Mucosa of gallbladder (tissue), 1 donor: Measurements from ENCODE around the gene FBN2. TPM values are rescaled to one million over a fixed set of nuclear protein-coding genes. Genes with fewer than 3 reads are reported as not detected.

ENCODE experiments used
- DNase-seq: peaks from one replicate; pipeline ENCODE4 v3.0.0-alpha.2; 2020; ENCODE audit warnings: low spot score
- total RNA-seq: library from RNA; stranded (reverse); gene quantifications from one replicate; pipeline ENCODE4 v1.2.1, GENCODE V29; 2021
- donor health status: DM: no; HTN: no; CAD: no.

FBN2 gene
- 3.5 TPM for total RNA-seq

DNA sequence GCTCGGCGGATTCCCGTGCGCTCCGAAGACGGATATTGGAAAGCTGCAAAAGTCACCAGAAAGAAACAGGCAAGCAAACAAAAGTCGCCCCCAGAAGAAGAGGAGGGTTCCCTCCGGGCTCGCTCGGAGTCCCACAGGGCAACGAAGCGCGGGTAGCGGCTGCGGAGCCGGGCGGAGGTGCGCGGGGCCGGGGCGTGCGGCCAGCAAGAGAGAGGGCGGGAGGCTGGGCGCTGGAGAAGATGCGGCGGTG lies at the start of gene FBN2:
Gene FBN2, minus strand, starts transcription at position 246 of the 250 bp plus-strand sequence. CDS start 642 bp downstream, outside the sequence.
- DNase-seq = no peak

DNA sequence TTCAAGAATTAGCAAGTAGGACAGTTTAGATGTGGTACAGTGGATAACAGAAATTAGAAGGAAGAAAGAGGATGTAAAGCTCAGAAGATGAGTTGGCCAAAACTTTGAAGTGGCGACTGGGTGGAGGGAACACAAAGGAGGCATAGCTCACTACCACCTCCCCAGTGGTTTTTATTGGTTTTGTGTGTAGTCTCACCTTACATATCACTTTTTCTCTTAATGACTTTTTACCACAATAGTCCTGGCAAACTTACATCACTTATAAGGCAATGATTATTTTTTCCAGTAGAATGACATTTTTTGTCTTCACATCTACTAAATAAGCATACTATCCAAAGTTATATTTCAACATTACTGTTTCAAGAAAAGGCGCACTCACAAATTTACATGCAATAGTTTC lies 49.2 kb upstream of the FBN2 start:
- DNase-seq = no peak

DNA sequence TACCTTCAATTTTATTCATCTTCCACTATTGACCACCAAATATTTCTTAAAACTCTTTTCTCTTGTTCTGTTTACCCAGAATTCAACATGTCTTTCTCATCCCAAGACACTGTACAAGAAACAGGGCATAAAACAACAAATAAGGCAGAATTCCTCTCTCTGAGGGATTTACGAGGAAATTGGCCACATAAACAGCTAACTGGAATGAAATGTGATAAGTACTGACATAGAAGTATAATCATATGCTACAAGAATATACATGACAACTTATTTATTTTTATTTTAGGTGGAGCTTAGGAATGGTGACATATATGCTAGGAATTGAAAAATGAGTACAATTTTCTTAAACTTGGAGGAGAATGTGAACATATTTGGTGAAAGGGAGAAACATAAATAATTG lies 48.8 kb upstream of the FBN2 start:
- no peak for DNase-seq

DNA sequence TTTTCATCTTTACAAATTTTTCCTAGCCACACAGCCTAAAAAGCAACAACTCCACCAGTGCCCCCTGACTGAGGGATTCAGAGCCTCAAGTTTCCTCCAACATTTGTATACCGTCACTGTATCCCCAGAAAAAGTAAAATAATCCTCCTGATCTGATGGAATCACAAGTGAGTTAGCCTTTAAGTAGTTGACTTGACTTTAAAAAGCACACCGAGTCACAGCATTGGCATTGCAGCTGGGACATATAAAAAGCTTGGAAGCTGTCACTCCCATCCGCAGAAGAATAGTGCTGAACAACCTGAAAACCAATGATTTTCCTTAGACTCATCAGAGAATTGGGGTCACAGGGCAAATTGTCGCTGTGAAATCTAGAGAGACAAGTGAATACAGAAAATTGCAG lies 41.6 kb upstream of the FBN2 start:
- no peak for DNase-seq

DNA sequence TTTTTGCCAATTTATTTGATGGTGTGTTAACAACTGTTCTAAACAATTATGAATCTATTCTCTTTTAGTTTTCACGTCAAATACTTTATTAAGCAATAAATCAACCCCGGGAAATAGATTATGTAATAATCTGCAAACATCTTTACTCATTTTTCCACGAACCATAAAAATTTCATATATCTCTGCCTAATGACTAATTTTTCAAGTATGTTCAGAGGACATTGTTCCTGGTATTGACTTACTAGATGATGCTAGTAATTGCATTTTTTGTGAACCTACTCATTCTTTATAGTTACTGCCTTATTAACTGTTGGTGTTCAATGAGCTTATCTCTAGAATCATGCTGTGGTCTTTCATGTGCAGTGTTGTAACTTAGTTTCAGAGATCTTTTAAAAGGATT lies 41.0 kb upstream of the FBN2 start:
- DNase-seq = no peak

DNA sequence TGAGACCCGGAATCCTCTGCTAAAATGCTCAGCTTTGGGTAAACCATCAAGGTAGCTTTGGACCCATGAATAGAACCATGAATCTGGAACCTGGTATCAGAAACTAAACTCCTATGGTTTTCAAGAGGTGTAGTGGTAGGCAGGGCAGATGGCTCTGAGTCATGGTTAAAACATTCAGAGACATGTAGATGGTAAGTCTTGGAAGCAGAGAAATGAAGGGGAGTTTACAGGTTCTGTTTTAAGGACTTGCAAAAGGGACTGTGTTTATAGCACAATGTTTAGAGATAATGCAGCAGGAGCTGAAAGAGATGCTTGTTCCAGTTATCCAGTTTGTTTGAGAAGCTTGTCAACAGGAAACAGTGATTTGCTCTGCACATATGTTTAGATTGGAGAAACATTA lies 36.0 kb upstream of the FBN2 start:
- no peak for DNase-seq

DNA sequence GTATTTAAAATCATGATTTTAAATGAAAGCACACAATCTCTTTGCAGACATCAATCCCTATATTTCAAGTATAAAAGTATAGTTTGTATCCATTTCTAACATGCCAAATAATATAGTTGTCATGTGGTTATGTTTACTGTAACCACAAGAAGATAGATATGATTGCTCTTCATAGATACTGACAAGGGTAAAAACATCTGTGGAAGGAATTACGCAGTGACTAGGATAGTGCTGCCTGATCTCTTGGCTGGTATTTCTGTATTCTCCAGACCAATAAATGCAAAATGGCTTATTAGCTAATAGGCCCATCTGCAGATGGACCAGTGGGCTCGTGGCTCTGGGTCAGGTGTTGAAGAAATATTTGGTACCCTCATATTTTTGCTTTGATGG lies 34.9 kb upstream of the FBN2 start:
- DNase-seq = no peak

DNA sequence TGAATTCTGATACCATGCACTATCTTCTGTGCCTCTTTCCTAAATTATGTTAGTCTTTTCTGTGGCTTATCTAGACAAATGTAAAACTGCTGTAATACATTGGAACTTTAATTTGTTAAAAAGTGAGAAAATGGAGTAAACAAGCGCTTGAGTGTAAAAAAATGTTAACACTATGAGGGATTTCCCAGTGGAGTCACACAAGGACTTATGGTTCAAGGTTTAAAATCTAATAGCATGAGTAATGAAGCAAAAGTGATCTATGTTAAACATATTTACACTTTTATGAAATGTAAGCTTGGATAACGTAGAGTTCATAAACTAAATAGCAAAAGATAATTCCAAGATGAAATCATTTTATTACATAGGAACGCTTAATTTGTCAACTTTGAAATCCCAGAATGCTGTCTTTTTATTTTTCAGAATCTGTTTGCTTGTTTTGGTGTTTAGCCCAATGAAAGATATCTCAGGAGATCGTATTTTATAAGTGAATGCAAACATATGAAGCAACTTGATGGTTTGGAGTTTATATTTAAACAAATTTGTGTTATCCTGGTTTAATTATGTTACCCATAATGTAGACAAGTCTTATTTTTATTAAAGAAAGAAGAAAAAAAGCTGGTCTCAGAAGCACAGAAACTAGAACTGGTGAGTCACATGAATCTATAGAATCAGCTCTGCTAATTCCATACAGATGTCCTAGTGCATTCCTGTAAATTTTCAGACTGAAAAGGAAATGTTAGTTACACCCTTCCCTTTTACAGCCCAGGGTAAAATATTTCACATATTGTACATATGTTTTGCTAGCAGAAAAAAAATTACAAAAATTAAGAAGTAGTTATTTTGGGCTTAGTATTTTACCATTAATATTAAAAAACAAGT lies 34.2 kb upstream of the FBN2 start:
- no peak for DNase-seq

DNA sequence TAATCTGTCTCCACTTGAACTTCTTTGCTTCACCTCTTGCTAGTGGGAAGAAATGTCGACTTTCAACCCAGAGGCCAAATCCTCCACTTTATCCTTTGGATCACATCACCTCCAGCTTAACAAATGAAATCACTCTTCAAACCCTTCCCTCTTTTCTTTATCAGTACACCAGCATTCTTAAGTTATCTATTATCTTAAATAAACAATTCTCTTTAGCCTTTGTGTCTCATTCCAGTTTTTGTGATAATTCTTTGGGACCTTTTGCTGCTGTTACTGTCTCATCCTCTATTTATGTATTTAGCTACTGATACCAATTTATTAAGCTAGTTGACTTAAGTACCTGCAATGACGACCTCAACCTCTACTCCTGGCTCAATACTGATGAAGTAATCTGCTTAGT lies 28.1 kb upstream of the FBN2 start:
- no peak for DNase-seq

DNA sequence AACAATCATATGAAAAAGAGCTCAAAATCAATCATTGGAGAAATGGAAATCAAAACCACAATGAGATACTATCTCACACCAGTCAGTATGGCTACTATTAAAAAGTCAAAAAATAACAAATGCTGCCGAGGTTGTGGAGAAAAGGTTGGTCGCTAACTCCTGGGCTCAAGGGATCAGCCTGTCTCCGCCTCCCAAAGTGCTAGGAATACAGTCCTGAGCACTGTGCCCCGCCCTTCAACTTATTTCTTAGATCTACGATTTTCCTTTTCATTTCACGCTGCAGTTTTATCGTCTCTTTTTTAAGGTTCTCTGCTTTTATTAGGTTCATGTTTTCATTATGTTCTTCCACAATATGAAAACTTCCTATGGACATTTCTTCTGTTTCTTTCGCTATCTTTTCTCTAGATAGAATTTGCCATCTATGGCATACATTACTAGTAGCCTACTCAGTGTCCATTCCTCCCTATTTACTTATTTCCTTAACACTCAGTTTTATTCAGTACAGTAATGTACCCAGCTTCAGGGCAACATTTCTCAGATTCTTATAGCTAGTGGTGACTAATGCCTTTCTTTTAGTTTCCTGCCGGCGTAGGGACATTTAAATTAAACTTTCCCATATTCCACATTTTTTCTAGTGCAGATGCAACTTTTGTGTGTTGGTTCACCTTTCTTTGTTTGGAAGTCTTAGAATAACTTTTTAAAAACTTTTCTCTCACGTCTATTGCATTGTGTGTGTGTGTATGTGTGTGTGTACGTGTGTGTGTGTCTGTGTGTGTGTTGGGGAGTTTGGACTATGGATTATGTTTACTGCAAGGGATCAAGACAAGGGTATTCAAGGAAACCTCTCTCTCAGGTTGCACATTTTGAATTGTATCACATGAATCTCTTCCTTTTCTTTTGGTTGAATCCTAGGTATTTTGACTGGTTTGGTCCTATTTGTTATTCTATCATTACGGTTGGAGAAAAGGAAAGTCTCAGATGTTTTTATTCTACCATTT lies 21.6 kb upstream of the FBN2 start:
- DNase-seq = no peak

DNA sequence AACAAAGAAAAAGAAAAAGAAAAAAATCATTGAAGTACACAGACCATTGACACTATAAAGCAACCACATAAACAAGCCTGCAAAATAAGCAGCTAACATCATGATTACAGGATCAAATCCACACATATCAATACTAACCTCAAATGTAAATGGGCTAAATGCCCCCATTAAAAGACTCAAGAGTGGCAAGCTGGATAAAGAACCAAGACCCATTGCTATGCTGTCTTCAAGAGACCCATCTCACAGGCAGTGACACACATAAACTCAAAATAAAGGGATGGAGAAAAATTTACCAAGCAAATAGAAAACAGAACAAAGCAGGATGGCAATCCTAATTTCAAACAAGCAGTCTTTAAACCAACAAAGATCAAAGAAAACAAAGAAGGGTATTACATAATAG lies 15.7 kb upstream of the FBN2 start:
- no peak for DNase-seq

DNA sequence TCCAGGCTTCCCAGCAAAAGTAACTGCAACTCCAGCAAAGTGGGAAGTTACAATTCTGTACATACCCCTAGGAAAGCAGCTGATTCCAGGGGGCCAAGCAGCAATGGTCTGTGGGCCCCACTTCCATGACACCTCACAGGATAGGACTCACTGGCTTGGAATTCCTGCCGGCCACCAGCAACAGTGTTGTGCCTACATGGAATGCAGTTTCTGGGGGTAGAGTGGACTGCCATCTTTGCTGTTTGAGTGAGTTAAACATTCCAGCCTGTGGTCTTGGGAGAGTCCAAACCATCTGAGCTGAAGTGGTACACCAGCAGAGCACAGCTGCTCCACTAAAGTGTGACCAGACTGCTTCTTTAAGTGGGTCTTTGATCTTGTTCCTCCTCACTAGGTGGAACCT lies 13.4 kb upstream of the FBN2 start:
- DNase-seq = no peak

DNA sequence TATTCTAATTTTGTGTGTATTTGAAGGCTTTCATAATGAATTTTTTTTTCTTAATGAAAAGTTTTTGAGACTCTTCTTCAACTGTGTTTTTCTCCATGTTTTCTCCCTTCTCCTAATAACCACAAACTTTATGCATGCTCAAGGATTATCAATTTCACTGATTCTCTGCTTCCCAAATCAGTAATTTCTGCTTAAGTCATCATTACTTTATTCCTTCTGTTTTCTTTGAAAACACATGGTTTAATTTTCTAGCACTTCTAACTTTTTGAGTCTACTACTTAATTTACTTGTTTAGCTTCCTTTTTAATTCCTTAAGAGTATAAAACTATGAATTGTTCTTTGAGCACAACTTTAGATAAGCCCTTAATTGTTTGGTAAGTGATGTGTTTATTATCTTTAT lies 11.5 kb upstream of the FBN2 start:
- no peak for DNase-seq

DNA sequence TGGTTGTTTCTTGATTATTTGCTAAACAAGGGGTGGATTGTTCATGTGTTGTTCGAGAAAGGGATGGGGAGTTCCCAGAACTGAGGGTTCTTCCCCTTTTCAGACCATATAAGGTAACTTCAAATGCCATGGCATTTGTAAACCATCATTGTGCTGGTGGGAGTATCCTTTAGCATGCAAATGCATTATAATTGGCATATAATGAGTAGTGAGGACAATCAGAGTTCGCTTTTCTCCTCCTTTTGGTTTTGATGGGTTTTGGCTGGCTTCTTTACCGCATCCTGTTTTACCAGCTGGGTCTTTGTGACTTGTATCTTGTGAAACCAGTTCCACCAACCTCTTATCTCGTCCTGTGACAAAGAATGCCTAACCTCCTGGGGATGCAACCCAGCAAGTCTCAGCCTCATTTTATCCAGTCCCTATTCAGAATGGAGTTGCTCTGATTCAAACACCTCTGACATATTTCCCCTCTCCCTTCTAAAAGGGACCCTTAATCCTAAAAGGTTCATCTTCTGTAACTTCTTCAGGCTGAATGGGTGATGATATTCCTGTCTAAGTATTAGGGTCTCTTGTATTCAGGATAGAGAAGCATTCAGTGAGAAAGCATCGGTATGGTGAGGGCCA lies 8.7 kb upstream of the FBN2 start:
- DNase-seq = no peak

DNA sequence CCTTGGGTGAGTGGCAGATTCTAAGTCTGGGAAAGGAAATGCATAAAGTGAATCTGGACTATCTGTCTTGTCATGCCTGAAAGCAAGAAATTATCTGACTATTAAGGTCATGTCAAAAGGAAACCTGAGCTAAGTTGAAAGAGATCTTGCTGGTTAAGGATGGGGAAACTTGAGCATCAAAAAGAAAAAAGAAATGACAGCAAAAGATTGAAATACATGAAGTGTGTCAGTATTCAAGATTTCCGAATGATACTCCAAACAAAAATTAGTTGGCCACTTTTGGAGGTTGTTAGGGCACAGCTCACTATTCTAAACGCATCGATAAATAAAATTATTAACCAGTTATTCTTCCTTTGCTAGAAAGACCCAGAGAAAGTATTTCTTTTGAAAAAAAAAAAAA lies 3.3 kb upstream of the FBN2 start:
- DNase-seq = no peak

DNA sequence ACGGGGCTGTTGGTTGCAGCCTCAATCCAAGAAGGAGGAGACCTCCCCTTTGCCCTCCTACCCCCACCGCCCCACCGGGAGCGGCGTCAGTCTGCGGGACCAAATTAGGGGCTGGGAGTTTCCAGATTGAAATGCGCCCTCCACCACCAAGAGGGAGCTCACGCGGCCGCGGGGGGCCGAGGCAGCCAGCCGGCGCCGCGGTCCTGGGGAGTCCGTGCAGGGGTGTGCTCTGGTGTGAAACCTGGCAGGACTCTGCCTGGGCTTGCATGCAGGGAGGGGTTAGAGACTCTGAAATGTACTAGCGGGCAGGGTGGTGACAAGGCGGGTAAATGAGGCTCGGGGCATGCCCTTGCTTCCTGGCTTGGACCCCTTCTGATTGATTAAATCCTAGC lies 989 bp upstream of the FBN2 start:
- DNase-seq = no peak

DNA sequence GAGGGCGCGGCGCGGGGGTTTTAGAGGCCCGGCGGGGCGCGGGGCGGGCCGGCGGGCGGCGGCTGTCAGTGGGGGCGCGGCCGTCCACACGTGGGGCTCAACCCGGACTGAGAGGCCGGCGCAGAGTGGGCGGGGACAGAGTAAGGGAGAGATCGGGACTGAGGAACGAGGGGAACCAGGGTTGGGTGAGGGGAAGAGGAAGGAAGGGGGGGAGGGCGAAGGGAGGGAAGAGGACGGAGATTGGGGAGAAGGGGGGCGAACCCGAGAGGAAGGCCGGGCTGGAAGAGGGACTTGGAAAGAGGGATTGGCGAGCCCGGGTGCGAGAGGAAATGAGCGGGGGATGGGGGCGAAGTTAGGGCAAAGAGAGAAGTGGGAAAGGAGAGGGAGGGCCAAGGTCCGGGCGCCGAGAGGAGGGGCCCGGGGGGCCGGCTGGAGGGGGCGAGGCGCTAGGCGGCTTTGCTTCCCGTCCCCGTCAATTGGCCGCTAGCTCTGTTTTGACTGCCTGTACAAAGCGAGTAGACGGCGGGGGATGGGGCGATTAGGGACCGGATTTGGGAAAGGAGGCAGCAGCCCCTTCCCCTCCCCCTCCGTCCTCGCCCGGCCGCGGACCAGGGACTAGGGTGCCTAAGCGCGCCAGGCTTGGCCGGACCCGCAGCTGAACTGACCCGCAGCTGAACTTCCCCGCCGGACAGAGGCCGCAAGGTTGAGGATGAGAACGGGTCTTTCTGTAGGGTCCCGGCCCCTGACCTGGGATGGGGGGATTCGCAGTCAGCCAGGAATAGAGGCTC lies 399 bp upstream of the FBN2 start:
- peak; percentile 11 for DNase-seq

DNA sequence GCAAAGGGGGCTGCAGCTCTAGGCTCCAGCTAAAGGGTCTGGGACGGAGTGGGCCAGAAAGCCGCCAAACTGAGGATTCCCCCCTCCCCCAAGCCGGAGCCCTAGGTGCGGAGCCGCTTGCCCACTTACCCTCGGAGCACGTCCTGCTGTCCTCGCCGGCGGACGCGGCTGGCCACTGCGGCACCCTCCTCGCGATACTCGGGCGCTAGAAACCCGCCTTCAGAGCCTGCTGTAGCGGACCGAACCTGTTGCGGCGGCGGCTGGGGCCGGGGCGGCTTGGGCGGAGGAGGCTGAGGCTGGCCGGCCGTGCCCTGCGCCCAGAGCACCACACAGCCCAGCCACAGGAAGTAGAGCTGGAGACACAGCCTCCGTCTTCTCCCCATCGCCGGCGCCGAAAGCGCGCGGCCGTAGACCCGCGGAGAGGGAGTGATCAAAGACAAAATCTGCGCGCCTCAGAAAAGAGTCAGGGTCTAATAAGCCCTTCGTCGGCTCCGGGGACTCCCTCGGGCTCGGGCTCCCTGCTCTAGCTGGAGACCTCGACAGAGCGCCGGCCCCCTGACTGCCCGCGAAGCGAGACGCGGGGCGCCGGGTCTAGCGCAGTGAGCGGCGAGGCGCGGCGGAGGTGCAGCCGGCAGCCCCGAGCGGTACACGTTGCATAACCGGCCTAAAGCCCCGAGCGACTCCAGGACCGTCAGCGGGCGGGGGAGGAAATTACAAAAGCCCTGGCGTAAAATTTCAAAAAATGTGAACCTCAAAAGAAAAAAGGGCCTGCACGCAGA lies 635 bp downstream of the FBN2 start:
- no peak for DNase-seq

DNA sequence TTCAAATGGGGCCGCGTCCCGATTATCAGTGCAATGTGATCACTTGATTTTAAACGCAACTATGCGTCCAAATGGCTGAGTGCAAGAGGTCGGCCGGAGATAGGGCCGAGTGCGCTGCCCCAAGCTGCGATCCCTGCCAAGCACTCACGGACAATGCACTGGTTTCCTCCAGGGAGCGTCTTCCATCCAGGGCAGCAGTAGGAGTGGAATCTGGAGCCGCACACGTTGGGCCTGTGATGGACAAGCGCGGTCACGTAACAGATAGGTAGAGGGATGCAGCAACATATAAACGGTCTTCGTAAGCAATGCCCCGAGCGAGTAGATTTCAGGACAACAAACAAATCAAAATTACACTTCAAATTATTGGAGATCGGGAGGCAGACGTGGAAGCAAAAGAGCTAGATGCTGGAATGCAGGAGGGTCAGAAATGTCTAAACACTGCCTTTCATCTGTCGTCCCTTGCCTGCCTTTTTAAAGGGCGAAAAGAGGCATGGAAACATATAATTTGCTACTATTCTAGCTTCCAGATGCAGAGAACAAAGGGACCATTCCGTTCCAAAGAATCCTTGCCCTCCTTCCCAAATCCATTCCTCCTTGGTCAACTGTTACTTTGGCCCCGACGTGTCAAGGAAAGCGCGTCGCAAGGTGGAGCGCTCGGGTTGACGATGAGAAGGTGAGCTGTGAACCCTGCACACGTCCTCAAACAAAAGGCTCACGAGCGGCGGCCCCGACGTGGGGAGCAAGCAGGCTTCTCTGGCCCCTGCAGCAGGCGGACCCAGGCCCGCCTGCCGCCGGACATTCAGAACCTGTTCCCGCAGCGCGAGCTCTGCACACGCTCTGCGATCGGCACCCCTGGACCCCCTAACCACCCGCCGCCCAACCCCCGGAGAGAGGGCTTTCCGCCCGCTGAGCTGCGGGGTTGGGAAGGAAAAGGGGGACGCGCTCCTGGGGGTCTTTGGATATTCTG lies 1.5 kb downstream of the FBN2 start:
- no peak for DNase-seq

DNA sequence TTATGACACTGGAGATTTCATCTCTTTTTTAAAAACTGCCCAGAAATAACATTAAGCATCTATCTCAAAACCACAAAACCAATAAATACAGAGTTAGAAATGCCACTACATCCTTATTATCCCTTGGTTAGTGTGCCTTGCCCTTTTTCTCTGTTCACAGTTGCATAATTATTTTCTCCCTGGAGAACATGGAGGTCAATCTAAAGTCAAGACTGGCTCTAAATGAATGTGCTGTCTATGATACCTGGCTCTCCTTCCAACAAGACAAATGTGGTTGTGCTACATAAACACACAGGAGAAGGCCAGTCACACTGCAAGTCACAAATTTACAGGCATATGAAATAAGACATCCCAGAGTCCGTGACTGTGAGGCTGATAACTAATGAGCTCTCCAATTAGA lies 2.8 kb downstream of the FBN2 start:
- no peak for DNase-seq
